Lower lobe of right lung (tissue), 2 donors: ENCODE measurements around the gene THBS1. TPM values are rescaled to one million over a fixed set of nuclear protein-coding genes. Genes with fewer than 3 reads are reported as not detected.

ENCODE experiments used
- ATAC-seq, 2 donors: fragments of 200-7000 bp; cut with Tn5 transposase; one replicate each; pipeline ENCODE4 v1.9.1; 2020 to 2022; ENCODE audit warnings: mild to moderate bottlenecking in 2 of 2, moderate library complexity in 2 of 2
- DNase-seq: peaks from one replicate; pipeline ENCODE4 v3.0.0-alpha.2; 2020
- H3K27ac ChIP-seq: fragments of 200-600 bp; one replicate; pipeline ENCODE4 v1.8.0; 2022
- H3K27me3 ChIP-seq: fragments of 200-600 bp; one replicate; pipeline ENCODE4 v1.8.0; 2022; ENCODE audit warnings: low read depth
- H3K36me3 ChIP-seq: fragments of 200-600 bp; one replicate; pipeline ENCODE4 v1.8.0; 2022; ENCODE audit warnings: mild to moderate bottlenecking
- H3K4me1 ChIP-seq: fragments of 200-600 bp; one replicate; pipeline ENCODE4 v1.8.0; 2022
- H3K4me3 ChIP-seq: fragments of 200-600 bp; one replicate; pipeline ENCODE4 v1.8.0; 2022; ENCODE audit warnings: mild to moderate bottlenecking
- H3K9me3 ChIP-seq: fragments of 200-600 bp; one replicate; pipeline ENCODE4 v1.8.0; 2022
- intact Hi-C: fragments of 100-400 bp; cut with DNase I; formaldehyde crosslinking; loops from one replicate; pipeline ENCODE4 v1.11.0; 2022
- total RNA-seq: library from RNA; stranded (reverse); fragmentation: NEBNext Ultra II Directional; extraction: Animal tissue kit (Norgen Biotek cat#: 25700); gene quantifications from one replicate; pipeline ENCODE4 v1.2.1, GENCODE V29; 2021
- TF ChIP-seq, protein P1 (sequence below): fragments of 200-600 bp; IDR thresholded peaks from one replicate; pipeline ENCODE4 v1.8.0; 2022; ENCODE audit warnings: antibody characterized with exemption, mild to moderate bottlenecking
- donor health status: DM: no; HTN: yes; CAD: no; lungs with severe emphysema.

THBS1 gene
- total RNA-seq, 1 donor from 2014 or later = 226 TPM

DNA sequence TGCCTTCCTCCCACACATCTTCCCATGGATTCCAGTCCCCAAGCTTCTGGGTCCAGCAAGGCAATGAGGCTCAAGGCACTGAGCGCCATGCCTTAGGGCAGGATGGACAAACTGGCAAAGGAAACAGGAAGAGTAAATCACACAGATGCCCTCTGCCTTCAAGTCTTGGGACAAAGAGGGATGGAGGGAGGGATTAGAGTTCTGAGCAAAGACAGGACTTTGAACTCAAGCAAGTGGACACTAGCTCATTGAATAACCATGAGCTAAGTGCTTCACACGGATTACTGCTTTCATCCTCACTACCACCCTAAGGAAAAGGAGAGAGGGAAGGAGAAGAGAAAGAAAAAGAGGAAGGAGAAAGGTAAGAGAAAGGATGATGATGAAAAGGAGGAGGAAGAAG is 7.6 kb upstream of the THBS1 start:
- no peaks in the 10 kb centered on the region for H3K27me3 ChIP-seq
- TF ChIP-seq, protein P1, sequence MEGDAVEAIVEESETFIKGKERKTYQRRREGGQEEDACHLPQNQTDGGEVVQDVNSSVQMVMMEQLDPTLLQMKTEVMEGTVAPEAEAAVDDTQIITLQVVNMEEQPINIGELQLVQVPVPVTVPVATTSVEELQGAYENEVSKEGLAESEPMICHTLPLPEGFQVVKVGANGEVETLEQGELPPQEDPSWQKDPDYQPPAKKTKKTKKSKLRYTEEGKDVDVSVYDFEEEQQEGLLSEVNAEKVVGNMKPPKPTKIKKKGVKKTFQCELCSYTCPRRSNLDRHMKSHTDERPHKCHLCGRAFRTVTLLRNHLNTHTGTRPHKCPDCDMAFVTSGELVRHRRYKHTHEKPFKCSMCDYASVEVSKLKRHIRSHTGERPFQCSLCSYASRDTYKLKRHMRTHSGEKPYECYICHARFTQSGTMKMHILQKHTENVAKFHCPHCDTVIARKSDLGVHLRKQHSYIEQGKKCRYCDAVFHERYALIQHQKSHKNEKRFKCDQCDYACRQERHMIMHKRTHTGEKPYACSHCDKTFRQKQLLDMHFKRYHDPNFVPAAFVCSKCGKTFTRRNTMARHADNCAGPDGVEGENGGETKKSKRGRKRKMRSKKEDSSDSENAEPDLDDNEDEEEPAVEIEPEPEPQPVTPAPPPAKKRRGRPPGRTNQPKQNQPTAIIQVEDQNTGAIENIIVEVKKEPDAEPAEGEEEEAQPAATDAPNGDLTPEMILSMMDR = no peak
- no peaks in the 10 kb centered on the region for H3K9me3 ChIP-seq
- no peaks in the 10 kb centered on the region for H3K36me3 ChIP-seq
- H3K4me3 ChIP-seq = no peak overlapping the region
- H3K4me1 ChIP-seq = no peaks in the 10 kb centered on the region
- intact Hi-C loops = loop anchor here (10.0 kb wide), 1 partner anchor 78 kb away; no protein-coding TSS in a partner anchor
- no peak overlapping the region for H3K27ac ChIP-seq
- no peak for ATAC-seq
- DNase-seq = no peak

DNA sequence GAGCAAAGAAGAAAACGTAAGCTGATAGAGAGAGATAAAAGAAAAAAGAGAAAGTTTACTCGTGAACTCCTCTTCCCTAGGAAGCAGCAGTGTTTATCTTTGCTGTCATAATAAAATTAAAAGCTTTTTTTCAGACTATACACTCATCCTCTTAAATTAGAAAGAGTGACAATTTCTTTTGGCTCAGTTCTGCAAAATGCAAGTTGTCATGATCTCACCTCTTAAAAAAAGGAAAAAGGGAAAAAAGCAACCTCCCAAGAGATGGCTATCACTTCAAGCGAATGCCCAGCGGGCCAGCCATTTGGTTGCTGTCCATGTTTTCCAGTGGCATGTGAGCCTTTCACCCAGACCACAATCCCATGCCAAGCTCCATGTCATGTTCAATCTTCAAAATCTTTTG is 7.0 kb upstream of the THBS1 start:
- Histone ChIP-seq H3K4me1 (no peaks in the 10 kb centered on the region), H3K4me3 (no peak overlapping the region), H3K27ac (no peak overlapping the region), H3K36me3 (no peaks in the 10 kb centered on the region), H3K9me3 (no peaks in the 10 kb centered on the region), H3K27me3 (no peaks in the 10 kb centered on the region)
- DNase-seq = no peak
- ATAC-seq = no peak
- intact Hi-C loops = loop anchor here (10.0 kb wide), 1 partner anchor 79 kb away; no protein-coding TSS in a partner anchor
- TF ChIP-seq, protein P1 = no peak

DNA sequence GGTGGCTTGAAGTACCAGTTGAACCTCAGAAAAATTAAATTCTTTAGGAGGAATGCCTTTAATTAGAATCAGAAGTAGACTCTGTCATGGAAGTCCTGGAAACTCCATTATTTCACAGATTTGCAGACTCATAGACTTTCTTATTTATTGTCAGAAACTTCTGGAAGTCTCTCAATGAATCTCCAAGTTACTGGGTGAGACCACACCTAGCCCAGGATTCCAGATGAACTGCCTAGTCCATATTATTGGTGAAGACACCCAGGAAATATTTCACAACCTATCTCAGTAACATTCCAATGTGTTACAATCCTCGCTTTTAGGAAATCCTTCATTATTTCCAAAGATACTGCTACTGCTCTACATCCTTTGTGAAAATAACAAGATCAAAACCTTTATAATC is 6.5 kb upstream of the THBS1 start:
- TF ChIP-seq, protein P1 = no peak
- ATAC-seq = no peak
- intact Hi-C loops = loop anchor here (10.0 kb wide), 1 partner anchor 80 kb away; no protein-coding TSS in a partner anchor

DNA sequence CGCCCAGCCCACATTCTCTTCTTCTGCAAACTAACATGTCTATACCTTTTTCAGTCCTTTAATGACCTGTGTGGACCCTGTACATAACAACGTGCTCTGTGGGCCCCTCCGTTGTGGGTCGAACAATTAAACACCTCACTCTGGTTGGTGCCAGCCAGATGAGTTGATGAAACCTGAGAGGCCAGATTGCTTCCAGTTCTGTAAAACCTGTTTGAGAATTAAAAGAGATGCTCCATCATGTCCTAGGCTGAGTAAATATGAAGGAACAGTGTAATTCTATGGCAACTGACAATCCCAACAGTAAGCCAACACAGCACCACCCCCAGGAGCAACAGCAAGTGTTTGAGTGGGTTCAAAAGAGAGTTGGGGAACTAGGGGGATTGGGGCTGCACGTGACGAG is 5.7 kb upstream of the THBS1 start:
- H3K36me3 ChIP-seq = no peaks in the 10 kb centered on the region
- H3K27ac ChIP-seq = no peak overlapping the region
- no peak overlapping the region for H3K4me3 ChIP-seq
- peaks cover 6% of the 10 kb centered on the region for H3K4me1 ChIP-seq
- ATAC-seq = no peak
- intact Hi-C loops = loop anchor here (10.0 kb wide), 1 partner anchor 80 kb away; no protein-coding TSS in a partner anchor
- no peak for DNase-seq
- TF ChIP-seq, protein P1 = no peak
- no peaks in the 10 kb centered on the region for H3K9me3 ChIP-seq
- H3K27me3 ChIP-seq = no peaks in the 10 kb centered on the region

More for the DNA sequence above, 6.5 kb upstream of the THBS1 start:
- Histone ChIP-seq H3K27ac (no peak overlapping the region), H3K36me3 (no peaks in the 10 kb centered on the region), H3K27me3 (no peaks in the 10 kb centered on the region), H3K9me3 (no peaks in the 10 kb centered on the region), H3K4me3 (no peak overlapping the region), H3K4me1 (no peaks in the 10 kb centered on the region)
- no peak for DNase-seq

DNA sequence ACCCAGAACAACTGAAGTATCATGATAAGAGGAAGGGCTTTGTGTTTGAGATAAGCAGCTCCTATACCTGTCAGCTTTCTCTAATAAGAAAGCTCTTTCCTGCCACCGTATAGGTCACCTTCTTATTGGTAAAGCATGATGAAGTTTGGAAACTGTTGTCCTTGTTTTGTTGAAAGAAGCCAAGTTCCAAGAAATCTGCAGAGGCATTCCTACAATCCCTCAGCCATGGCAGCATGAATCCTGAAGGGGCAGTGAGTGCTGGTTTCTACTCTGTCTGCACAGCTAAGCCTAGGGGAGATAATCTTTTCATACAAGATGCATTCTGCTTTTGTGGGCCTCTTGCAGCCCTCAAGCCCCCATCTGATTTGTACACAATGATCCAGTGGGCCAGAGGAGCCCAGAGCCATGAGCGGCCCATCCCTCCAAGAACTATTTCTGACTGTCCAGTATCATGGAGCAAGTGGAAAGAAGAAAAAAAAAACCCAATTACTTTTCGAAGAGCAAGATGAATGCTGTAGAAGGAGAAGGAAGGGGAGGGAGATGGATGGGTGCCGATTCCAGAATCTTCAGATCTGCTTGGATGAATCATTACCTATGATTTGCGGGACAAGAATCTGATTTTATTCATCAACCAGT is 1.9 kb upstream of the THBS1 start:
- Histone ChIP-seq H3K27ac (peak overlapping the region; percentile 94), H3K36me3 (peaks cover 19% of the 10 kb centered on the region), H3K9me3 (no peaks in the 10 kb centered on the region), H3K27me3 (no peaks in the 10 kb centered on the region), H3K4me1 (peaks cover 34% of the 10 kb centered on the region), H3K4me3 (peak overlapping the region; percentile 67)
- ATAC-seq (no peak), DNase-seq (no peak)
- intact Hi-C loops = loop anchor here (10.0 kb wide), 1 partner anchor 84 kb away; no protein-coding TSS in a partner anchor
- TF ChIP-seq, protein P1 = no peak
